Endothelial cell of hepatic sinusoid (primary cell): ENCODE measurements around the gene CTU1.

Experiments
- in situ Hi-C: cut with HindIII; loops from 2 replicates; pipeline ENCODE4 v1.10.0; 2017; ENCODE audit warnings: low sequenced_read_pairs

Gene CTU1

GRCh38 chr19:51108805-51109146 lies 567 bp upstream of the CTU1 start:
- in situ Hi-C loops: no loop called here

GRCh38 chr19:51107406-51108065 lies 673 bp downstream of the CTU1 start:
- in situ Hi-C loops: no loop called here

GRCh38 chr19:51103926-51104341 lies 4.3 kb downstream of the CTU1 start:
- in situ Hi-C loops: no loop called here

GRCh38 chr19:51102991-51103390 lies 5.2 kb downstream of the CTU1 start:
- in situ Hi-C loops: no loop called here

- in situ Hi-C loops: no loop called here
Measured at GRCh38 chr19:51101171-51101865, 6.9 kb downstream of the CTU1 start.

- in situ Hi-C loops: no loop called here
Measured at GRCh38 chr19:51100601-51101000, 7.6 kb downstream of the CTU1 start.

- in situ Hi-C loops: no loop called here
Measured at GRCh38 chr19:51099047-51099382, 9.2 kb downstream of the CTU1 start.

- in situ Hi-C loops: no loop called here
Measured at GRCh38 chr19:51098365-51099046, 9.7 kb downstream of the CTU1 start.

GRCh38 chr19:51097796-51098195 lies 10.4 kb downstream of the CTU1 start:
- in situ Hi-C loops: no loop called here

- in situ Hi-C loops: no loop called here
Measured at GRCh38 chr19:51097166-51097738, 11.0 kb downstream of the CTU1 start.

GRCh38 chr19:51096473-51097165 lies 11.6 kb downstream of the CTU1 start:
- in situ Hi-C loops: no loop called here

GRCh38 chr19:51094696-51095279 lies 13.4 kb downstream of the CTU1 start:
- in situ Hi-C loops: no loop called here

GRCh38 chr19:51093510-51094345 lies 14.5 kb downstream of the CTU1 start:
- in situ Hi-C loops: no loop called here

- in situ Hi-C loops: no loop called here
Measured at GRCh38 chr19:51093101-51093500, 15.1 kb downstream of the CTU1 start.

GRCh38 chr19:51091895-51092873 lies 16.0 kb downstream of the CTU1 start:
- in situ Hi-C loops: no loop called here

- in situ Hi-C loops: no loop called here
Measured at GRCh38 chr19:51091126-51091525, 17.1 kb downstream of the CTU1 start.

GRCh38 chr19:51090471-51090870 lies 17.7 kb downstream of the CTU1 start:
- in situ Hi-C loops: no loop called here

GRCh38 chr19:51089786-51090185 lies 18.4 kb downstream of the CTU1 start:
- in situ Hi-C loops: no loop called here
